Right lobe of liver (tissue), 4 donors: Measurements from ENCODE around the gene KPNA1.

ENCODE experiments used
- CTCF ChIP-seq, 4 donors: fragments of 200-600 bp in 3 of 4; fragments of 450-650 bp in 1 of 4; IDR thresholded peaks; one replicate each; pipeline versions ENCODE4 v1.5.1 to v1.8.0; 2016 to 2022; ENCODE audit warnings: antibody characterized with exemption in 4 of 4, mild to moderate bottlenecking in 2 of 4
- POLR2A ChIP-seq: fragments of 450-650 bp; IDR thresholded peaks from one replicate; pipeline ENCODE4 v1.6.1; 2017; ENCODE audit warnings: antibody characterized with exemption, mild to moderate bottlenecking
- donor health status: DM: no; HTN: no; CAD: no.
- donor health status: DM: no; HTN: no; CAD: no.
- donor health status: DM: no; HTN: yes; CAD: no.

- TF ChIP-seq CTCF (IDR thresholded peaks at IDR 0.05) (no peak), POLR2A (no peak)
These were observed 9.1 kb downstream of the KPNA1 start for GRCh38 chr3:122505676-122506075.
